Mesodermal cell (in vitro differentiated cells): Measurements from ENCODE around the gene SMIM15.

ENCODE experiments used
- H3K27ac ChIP-seq: 2 replicates; pipeline ENCODE4 v1.7.0; 2013; ENCODE audit warnings: mild to moderate bottlenecking, low read depth, low read length, moderate library complexity; ENCODE audit not compliant: severe bottlenecking
- H3K36me3 ChIP-seq: 2 replicates; pipeline ENCODE4 v1.7.1; 2013; ENCODE audit warnings: mild to moderate bottlenecking, low read length, moderate library complexity; ENCODE audit not compliant: control insufficient read depth, insufficient read depth
- H3K4me1 ChIP-seq: one replicate; pipeline ENCODE4 v1.7.1; 2013; ENCODE audit warnings: mild to moderate bottlenecking, low read length; ENCODE audit not compliant: insufficient read depth, control insufficient read depth, poor library complexity, severe bottlenecking
- H3K4me3 ChIP-seq: 2 replicates; pipeline ENCODE4 v1.7.0; 2013; ENCODE audit warnings: low read length, control low read depth, mild to moderate bottlenecking; ENCODE audit not compliant: insufficient read depth, poor library complexity, severe bottlenecking; ENCODE audit errors: extremely low read depth
- H3K9me3 ChIP-seq: 2 replicates; pipeline ENCODE4 v1.7.1; 2013; ENCODE audit warnings: mild to moderate bottlenecking, low read length, moderate library complexity; ENCODE audit not compliant: control insufficient read depth
- WGBS, 2 experiments: methylation state at CpG; one replicate each; pipeline ENCODE4 v1.1.5; 2013; ENCODE audit warnings: missing lambda C conversion rate in 2 of 2; ENCODE audit not compliant: insufficient coverage in 2 of 2; 5-methylcytosine and 5-hydroxymethylcytosine counted together

SMIM15 gene

DNA sequence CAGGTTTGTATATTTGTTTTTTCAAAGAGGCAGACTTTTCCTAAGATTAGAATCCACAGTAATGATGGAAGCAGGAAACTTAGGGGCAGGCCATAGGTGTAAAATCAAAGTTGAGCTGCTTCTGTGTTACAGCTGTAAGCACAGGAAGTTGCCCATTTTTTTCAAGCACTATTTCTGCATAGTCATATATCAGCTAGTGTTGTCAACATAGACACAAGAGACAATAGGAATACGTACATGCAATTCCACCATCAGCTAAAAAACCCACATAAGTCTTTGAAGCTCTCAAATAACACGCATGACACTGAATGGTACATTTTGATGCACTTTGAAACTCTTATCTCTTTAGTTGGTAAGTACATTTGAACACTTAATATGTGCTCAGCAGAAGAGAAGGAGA is 20.2 kb upstream of the SMIM15 start:
- H3K36me3 ChIP-seq: no peaks in the 10 kb centered on the region
- no peaks in the 10 kb centered on the region for H3K9me3 ChIP-seq
- no peak overlapping the region for H3K4me3 ChIP-seq
- WGBS, 2 experiments: 100% methylated on average over 1 of the region's 2 CpGs; no CpG with 5 or more reads in 1 of the 2 experiments
- H3K27ac ChIP-seq: no peak overlapping the region
- H3K4me1 ChIP-seq: peaks cover 8% of the 10 kb centered on the region

DNA sequence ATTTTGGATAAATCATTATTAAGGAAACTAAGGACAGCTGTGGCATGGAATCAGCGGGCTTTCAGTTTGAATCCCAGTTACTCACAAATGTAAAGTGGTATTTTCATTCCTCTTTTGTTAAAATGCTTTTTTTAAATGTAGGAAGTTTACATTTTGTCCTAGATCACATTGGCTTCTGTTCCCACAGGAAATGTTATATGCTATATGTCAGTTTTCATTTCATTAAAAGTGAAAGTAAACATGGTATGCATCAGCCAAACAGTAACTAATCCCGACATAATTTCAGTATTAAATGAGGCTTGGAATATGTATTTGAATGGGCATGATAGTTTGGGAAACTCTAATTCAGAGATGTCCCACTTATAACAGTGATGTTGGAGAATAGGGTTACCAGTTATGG is 18.6 kb upstream of the SMIM15 start:
- Histone ChIP-seq H3K4me3 (no peak overlapping the region), H3K36me3 (no peaks in the 10 kb centered on the region), H3K9me3 (no peaks in the 10 kb centered on the region), H3K4me1 (peaks cover 8% of the 10 kb centered on the region), H3K27ac (no peak overlapping the region)
- WGBS, 2 experiments: no CpG with 5 or more reads among the region's 2 CpGs

DNA sequence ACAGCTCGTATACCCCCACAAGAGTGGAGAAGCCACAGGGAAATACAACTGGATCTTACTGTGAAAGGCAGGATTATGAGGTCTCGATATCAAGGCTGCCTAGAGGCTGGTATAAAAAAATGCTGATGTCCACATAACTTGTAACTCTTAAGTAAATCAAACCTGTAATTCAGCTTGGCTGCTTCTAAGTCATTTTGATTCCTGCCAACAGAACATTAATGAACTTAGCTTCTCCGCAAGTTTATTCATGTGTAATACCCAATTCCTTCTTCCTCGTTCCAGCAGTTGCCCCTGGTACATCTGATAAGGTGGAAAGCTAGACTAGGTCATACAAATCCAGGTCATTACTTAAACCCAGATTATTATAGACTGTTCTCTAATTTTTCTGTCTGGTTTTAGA is 16.4 kb upstream of the SMIM15 start:
- 89 to 100% methylated on average over 1 to 2 of the region's 4 CpGs for WGBS, 2 experiments
- no peaks in the 10 kb centered on the region for H3K36me3 ChIP-seq
- H3K27ac ChIP-seq: no peak overlapping the region
- H3K4me1 ChIP-seq: no peaks in the 10 kb centered on the region
- H3K9me3 ChIP-seq: no peaks in the 10 kb centered on the region
- H3K4me3 ChIP-seq: no peak overlapping the region

DNA sequence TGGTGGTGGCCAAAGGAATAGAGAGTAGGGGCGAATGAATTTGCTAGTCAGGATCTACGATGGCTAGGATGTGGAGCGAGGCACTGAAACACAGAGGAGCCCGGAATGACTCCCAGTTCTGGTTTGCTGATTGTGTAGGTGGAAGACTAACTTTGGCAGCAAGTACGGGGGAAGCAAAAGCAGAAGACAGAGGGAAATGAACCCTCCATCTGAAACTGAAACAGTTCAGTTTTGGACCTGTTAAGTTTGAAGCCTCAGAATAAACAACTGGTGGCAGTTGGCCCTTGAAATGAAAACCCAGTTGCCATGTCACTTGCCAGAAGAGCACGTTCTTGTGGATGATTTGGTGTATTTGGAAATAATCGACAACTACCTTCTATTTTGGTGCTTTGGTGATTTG is 15.4 kb upstream of the SMIM15 start:
- Histone ChIP-seq H3K4me3 (no peak overlapping the region), H3K9me3 (no peaks in the 10 kb centered on the region), H3K4me1 (no peaks in the 10 kb centered on the region), H3K27ac (no peak overlapping the region), H3K36me3 (no peaks in the 10 kb centered on the region)
- 93 to 98% methylated on average over 5 to 6 of the region's 7 CpGs for WGBS, 2 experiments

- no peak overlapping the region for H3K4me3 ChIP-seq
- 80 to 94% methylated on average over 2 of the region's 3 CpGs for WGBS, 2 experiments
- no peak overlapping the region for H3K27ac ChIP-seq
- no peaks in the 10 kb centered on the region for H3K36me3 ChIP-seq
- H3K4me1 ChIP-seq: no peaks in the 10 kb centered on the region
- H3K9me3 ChIP-seq: no peaks in the 10 kb centered on the region
These were observed 14.8 kb upstream of the SMIM15 start for GRCh38 chr5:61177070-61177469.

GRCh38 chr5:61176631-61177030 is 14.4 kb upstream of the SMIM15 start:
- Histone ChIP-seq H3K4me3 (no peak overlapping the region), H3K9me3 (no peaks in the 10 kb centered on the region), H3K4me1 (no peaks in the 10 kb centered on the region), H3K36me3 (no peaks in the 10 kb centered on the region), H3K27ac (no peak overlapping the region)
- WGBS, 2 experiments: 92 to 94% methylated on average over 2 to 3 of the region's 3 CpGs

- no peaks in the 10 kb centered on the region for H3K36me3 ChIP-seq
- H3K4me1 ChIP-seq: no peaks in the 10 kb centered on the region
- H3K9me3 ChIP-seq: no peaks in the 10 kb centered on the region
- H3K4me3 ChIP-seq: no peak overlapping the region
- no peak overlapping the region for H3K27ac ChIP-seq
- WGBS, 2 experiments: no CpG with 5 or more reads among the region's 1 CpG
These were observed 9.2 kb upstream of the SMIM15 start for GRCh38 chr5:61171479-61171878.

DNA sequence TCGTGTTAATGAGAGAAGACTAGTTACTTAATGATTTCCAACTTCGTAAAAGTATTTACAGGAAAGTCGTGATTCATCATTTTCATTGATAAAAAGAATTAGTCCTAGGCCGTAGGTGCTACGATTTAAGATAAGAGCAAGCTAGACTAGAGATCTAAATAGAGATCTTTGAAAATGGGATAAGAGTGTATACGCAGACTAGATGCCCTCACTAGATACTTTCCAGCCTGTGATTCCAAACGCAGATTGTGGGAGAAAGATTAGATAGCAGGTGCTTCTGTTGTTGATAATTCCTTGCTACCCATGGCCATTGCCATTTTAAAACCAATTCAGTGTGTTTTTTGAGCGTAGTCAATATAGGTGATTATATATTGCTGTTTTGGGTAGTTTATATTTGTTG is 6.7 kb upstream of the SMIM15 start:
- Histone ChIP-seq H3K9me3 (peaks cover 2% of the 10 kb centered on the region), H3K27ac (no peak overlapping the region), H3K36me3 (no peaks in the 10 kb centered on the region), H3K4me1 (no peaks in the 10 kb centered on the region), H3K4me3 (no peak overlapping the region)
- WGBS, 2 experiments: 92 to 93% methylated on average over 4 to 5 of the region's 8 CpGs

DNA sequence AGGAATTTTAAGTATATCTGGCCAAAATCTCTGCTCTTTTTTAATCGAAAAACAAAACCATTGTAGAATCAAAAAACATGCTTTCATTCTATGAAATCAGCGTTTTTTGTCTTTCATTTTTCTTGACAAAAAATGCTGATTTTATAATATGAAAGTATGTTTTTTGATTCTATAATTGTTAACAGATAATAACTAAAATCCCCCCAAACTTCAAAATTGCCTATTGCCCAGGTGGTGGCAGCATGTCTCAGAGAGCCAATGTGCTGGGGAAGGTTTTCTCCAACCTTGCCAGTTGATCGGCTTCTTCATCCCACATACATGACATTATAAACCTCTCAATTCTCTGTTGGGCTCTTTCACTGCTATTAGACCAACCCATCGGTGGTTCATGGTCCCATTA is 5.1 kb upstream of the SMIM15 start:
- Histone ChIP-seq H3K4me1 (no peaks in the 10 kb centered on the region), H3K36me3 (no peaks in the 10 kb centered on the region), H3K27ac (no peak overlapping the region), H3K4me3 (no peak overlapping the region), H3K9me3 (peaks cover 7% of the 10 kb centered on the region)
- WGBS, 2 experiments: 67 to 86% methylated on average over 2 of the region's 4 CpGs

DNA sequence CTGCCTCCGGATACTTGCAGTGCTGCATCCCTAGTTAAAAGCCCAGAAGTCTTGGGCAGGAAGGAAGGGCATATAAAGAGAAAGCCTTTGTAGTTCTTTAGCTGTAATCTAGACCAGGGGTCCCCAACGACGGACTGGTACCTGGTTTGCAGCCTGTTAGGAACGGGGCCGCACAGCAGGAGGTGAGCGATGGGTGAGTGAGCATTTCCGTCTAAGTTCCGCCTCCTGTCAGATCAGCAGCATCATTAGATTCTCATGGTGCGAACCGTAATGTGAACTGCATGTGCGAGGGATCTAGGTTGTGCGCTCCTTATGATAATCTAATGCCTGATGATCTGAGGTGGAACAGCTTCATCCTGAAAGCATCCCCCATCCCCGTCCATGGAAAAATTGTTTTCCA is 1.6 kb upstream of the SMIM15 start:
- WGBS, 2 experiments: 94 to 98% methylated on average over 13 of the region's 13 CpGs
- Histone ChIP-seq H3K27ac (no peak overlapping the region), H3K36me3 (peaks cover 19% of the 10 kb centered on the region), H3K4me3 (peak overlapping the region; percentile 84), H3K4me1 (no peaks in the 10 kb centered on the region), H3K9me3 (peaks cover 7% of the 10 kb centered on the region)

DNA sequence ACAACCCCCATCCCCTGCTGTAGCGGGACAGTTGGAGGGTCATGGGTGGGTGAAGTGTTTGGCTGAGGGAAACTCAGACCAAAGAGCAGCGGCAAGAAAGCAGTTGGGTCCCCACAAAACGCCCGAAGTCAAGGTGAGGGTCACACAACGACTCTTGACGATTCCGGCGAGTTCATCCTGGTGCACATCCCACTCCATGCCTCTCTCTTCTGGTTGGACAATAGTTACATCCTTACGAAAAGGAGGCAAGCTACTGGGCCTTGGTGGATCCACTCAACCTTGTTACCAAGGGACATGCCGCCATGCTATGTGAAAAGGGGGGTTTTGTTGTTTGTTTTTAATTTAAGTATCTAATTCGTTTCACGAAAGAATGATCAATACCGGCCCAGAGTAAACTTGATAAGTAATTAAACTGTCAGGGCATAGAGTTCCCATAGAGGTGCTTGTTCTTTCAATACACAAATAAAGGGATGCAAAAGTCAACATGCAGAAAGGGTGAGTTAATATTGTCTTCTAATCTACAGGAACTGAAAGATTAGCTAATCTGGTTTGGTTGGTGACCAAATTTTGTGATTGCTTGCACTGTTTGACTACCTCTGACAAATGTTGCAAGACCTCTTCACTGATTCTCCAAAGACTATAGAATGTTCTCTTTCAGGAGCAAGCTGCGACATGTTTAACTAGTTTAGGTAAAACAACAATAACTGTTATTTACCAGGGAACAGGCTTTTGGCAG is 732 bp upstream of the SMIM15 start:
- WGBS, 2 experiments: 13 to 17% methylated on average over 8 of the region's 14 CpGs
- Histone ChIP-seq H3K27ac (peak overlapping the region; percentile 94), H3K36me3 (peaks cover 22% of the 10 kb centered on the region), H3K4me3 (peak overlapping the region; percentile 84), H3K4me1 (no peaks in the 10 kb centered on the region), H3K9me3 (peaks cover 7% of the 10 kb centered on the region)
